NCI-H2107 (cell line): Measurements from ENCODE around the gene CNIH1.
"Not testable (repeated sequence)": the region's sequence is repeated elsewhere in the genome, so short reads cannot be mapped to it uniquely, and the experiment has no call there.

ENCODE experiments used
- DNase-seq: peaks from one replicate; lab custom pipeline; 2025; lab: John Stamatoyannopoulos, UW

The CNIH1 gene

DNA sequence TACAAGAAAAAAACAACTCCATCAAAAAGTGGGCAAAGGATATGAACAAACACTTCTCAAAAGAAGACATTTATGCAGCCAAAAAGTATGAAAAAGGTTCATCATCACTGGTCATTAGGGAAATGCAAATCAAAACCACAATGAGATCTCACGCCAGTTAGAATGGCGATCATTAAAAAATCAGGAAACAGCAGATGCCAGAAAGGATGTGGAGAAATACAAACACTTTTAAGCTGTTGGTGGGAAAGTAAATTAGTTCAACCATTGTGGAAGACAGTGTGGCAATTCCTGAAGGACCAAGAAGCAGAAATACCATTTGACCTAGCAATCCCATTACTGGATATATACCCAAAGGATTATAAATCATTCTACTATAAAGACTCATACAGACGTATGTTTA, 60.6 kb downstream of the CNIH1 start:
- DNase-seq = not testable (repeated sequence)

DNA sequence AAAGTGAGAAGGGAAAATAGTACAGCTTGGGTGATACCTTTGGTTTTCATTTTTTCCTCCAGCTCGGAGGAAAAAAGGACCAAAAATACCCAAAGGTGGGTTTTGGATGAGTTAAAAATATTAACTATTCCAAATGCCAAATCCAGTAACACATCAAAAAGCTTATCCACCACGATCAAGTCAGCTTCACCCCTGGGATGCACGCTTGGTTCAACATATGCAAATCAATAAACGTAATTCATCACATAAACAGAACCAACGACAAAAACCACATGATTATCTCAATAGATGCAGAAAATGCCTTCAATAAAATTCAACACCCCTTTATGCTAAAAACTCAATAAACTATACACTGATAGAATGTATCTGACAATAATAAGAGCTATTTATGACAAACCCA, 62.3 kb downstream of the CNIH1 start:
- not testable (repeated sequence) for DNase-seq

DNA sequence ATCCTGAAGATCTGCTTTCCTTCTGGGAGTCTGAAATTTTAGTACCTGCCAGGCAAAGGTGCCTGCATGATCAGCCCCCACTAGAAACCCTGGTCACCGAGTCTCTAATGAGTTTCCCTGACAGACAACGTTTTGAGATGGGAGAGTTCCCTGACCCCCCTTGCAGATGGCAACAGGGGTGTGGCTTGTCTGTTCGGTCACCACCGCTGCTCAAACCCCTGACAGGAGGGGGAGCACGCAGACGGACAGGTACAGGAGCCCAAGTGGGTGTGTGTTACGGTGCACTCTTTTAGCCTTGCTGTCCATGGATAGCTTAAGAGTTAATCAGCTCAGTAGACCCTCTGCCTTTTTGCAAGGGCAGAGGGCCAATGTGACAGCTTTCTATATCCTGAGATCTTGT, 63.7 kb downstream of the CNIH1 start:
- DNase-seq = no peak

DNA sequence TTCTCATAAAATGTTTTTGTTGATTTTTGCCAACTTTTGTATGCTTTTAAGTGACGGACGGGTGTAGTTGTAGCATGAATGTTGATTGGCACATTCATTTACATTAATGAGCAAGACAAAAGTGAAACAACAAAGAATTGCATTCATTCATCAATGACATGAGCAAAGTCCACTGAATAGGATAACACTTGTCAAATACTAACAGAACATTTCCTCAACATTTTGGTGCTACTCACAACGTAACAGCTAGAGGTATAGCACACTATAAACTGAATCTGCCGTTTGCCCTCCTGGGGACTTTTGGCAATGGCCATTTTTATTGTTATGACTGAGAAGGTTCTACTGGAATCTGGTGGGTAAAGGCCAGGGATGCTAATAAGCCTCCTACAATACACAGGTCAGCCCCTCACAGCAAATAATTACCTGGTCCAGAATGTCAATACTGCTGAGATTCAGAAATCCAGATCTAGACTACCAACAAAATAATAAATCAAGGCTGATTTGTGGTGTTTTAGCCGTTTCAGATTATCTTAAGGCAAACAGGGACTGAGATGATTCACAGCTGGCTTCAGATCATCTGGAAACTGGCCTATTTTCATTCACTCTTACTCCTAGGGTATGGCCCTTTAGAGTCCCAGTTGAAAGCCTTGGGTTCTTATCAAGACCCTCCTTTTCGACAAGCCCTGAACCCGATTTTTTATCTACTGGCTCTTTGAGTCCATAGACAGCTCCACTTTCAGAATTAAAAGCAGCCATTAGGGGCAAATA, 66.9 kb downstream of the CNIH1 start:
- DNase-seq = no peak
